AG20443 (cell line): ENCODE measurements around the gene AIF1.

Experiments used
- DNase-seq: peaks from one replicate; pipeline ENCODE4 v3.0.0; 2012; ENCODE audit warnings: low spot score, mixed read lengths

AIF1 gene

GRCh38 chr6:31620586-31621319 is 5.7 kb downstream of the AIF1 start, which contains the start of gene PRRC2A:
Gene PRRC2A (plus strand): TSS chr6:31620715. CDS start chr6:31622790, 2,075 bp downstream.
- peak; percentile 97 for DNase-seq

DNA sequence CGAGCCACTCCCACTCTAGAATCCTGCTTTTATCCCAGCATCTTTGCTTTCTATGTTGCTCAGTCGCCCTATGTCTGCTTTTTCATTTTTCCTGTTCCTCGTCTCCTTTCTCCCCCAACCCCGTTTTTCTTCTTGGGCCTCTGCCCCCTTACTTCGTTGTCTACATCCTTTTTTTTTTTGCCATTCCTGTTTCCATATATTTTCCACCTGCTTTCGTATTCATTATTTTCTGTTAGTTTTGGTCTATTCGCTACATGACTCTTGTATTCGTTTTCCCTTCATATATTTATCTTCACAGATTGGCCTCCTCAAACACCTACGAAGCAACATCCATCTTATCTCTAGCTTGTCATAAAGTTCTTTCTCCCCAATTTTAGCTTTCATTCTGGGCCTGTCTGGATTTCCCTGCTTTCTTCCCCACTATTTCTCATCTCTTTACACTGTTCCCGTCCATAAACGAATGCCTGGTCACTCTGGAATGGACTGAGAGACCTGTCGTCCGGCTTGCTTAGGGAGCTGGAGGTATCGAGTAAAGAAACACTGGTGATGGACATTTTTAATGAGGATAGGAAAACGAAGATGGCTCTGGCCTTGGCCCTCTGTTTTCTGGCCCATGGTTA is 6.4 kb downstream of the AIF1 start:
- no peak for DNase-seq

DNA sequence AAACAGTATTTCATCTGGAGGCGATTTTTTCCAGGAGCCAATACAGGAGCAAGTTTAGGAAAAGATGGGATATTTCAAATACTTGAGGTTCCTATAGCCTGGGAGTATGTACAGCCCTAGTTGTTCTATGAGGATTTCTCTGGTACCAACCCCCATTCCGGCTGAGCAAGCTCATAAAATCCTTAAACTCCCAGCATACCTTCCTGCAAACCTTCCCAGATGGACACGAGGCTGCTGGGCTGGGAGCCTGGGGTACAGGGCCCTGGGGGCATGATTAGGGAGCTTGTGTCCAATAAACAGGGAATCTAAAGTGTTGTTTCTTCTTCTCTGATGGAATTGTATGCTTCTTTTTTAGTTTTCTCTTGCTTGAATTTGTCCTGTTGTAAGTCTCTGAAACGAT is 7.0 kb downstream of the AIF1 start:
- DNase-seq, result no peak

DNA sequence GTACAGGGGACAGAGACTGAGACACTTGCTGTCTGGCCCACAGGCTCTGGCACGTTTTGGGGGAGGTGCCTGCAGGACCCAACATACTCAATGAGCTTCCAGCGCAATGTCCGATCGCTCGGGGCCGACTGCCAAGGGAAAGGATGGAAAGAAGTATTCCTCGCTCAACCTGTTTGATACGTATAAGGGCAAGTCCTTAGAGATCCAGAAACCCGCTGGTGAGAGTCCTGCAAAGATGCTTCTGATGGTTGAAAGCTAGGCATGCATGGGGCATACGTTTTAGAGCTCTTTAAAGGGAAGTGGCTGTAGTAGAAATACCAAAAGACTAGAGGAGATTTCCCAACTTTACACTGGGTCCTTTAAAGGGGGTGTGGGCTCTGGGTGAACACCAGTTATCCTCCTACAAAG is 7.7 kb downstream of the AIF1 start:
- DNase-seq, result no peak

- DNase-seq, result no peak
Observed at GRCh38 chr6:31624070-31624469, 9.0 kb downstream of the AIF1 start.

DNA sequence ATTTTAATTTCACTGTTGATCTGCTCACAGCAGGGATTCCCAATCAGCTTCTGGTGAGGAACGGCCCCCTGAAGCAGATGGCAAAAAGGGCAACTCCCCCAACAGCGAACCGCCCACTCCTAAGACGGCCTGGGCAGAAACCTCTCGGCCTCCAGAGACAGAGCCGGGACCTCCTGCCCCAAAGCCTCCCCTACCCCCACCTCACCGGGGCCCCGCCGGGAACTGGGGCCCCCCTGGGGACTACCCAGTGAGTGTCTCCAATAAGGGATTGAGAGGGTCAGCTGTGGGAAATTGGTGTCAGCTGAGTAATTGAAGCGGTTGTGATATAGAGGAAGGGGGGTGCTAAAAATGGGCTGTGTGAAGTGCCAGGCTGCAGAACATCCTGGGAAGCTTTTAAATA is 11.9 kb downstream of the AIF1 start:
- DNase-seq, result no peak

GRCh38 chr6:31627690-31628287 is 12.8 kb downstream of the AIF1 start:
- DNase-seq, result no peak

GRCh38 chr6:31629014-31629413 is 14.0 kb downstream of the AIF1 start:
- no peak for DNase-seq

- no peak for DNase-seq
Observed at GRCh38 chr6:31630177-31630934, 15.3 kb downstream of the AIF1 start.

DNA sequence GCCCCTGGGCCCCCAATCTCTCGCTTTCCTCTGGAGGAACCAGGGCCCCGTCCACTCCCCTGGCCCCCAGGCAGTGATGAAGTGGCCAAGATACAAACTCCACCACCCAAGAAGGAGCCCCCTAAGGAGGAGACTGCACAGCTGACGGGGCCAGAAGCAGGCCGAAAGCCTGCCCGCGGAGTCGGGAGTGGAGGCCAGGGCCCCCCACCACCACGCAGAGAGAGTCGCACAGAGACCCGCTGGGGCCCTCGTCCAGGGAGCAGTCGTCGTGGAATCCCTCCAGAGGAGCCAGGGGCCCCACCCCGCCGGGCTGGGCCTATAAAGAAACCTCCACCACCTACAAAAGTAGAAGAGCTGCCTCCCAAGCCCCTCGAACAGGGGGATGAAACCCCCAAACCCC is 16.2 kb downstream of the AIF1 start:
- DNase-seq, result no peak

- no peak for DNase-seq
Observed at GRCh38 chr6:31631681-31632278, 16.7 kb downstream of the AIF1 start.

DNA sequence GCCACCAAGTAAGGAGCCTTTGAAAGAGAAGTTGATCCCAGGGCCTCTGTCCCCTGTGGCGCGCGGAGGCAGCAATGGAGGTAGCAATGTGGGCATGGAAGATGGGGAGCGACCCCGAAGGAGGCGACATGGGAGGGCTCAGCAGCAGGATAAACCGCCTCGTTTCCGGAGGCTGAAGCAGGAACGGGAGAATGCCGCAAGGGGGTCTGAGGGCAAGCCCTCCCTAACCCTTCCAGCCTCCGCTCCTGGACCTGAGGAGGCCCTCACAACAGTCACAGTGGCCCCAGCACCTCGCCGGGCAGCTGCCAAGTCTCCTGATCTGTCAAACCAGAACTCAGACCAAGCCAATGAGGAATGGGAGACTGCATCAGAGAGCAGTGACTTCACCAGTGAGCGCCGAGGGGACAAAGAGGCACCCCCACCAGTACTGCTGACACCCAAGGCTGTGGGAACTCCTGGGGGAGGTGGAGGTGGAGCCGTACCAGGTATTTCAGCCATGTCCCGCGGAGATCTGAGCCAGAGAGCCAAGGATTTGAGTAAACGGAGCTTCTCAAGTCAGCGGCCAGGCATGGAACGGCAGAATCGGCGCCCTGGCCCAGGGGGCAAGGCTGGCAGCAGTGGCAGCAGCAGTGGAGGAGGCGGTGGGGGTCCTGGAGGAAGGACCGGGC is 17.4 kb downstream of the AIF1 start:
- DNase-seq, result no peak

GRCh38 chr6:31633447-31633846 is 18.4 kb downstream of the AIF1 start:
- no peak for DNase-seq

DNA sequence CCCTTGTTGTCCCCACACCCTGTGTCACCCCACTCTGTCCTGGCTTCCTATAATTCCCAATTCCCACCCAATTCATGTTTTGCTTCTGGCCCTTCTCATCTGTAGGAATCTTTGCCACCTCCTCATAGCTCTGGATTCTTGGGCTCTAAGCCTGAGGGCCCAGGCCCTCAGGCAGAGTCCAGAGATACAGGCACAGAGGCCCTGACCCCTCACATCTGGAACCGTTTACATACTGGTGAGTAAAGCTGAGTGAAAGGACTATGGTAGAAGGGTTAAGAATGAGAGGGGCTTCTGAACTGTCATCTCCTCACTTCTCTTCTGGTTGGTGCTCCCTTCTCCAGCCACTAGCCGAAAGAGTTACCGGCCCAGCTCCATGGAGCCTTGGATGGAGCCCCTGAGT is 19.1 kb downstream of the AIF1 start:
- DNase-seq, result peak; percentile 27

- no peak for DNase-seq
Observed at GRCh38 chr6:31634969-31635575, 20.0 kb downstream of the AIF1 start.

DNA sequence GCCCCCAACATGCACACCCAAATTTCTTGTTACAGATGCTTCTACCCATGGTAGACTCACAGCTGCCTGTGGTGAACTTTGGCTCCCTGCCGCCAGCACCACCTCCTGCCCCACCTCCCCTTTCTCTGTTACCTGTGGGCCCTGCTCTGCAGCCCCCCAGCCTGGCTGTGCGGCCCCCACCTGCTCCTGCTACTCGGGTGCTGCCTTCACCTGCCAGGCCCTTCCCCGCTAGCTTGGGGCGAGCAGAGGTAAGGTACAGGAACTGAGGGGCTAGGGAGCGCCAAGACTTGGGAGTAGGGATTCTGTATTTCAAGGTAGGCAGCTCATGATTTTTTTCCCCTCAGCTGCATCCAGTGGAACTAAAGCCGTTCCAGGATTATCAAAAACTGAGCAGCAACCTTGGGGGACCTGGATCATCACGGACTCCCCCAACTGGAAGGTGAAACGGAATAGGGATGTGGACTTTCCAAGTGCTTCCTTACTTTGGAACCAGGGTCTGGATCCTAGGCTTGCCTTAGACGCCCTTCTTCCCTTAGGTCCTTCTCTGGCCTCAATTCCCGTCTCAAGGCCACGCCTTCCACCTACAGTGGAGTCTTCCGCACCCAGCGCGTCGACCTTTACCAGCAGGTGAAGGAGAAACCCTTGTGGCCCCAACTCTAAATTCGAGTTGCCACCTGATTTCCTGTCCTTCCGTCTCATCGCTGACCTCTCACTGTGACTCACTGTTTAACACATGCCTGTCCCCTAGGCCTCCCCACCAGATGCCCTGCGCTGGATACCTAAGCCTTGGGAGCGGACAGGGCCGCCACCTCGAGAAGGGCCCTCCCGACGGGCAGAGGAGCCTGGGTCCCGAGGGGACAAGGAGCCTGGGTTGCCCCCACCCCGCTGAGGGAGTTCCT is 21.9 kb downstream of the AIF1 start:
- DNase-seq, result no peak

- DNase-seq, result no peak
Observed at GRCh38 chr6:31639043-31639442, 24.0 kb downstream of the AIF1 start.

DNA sequence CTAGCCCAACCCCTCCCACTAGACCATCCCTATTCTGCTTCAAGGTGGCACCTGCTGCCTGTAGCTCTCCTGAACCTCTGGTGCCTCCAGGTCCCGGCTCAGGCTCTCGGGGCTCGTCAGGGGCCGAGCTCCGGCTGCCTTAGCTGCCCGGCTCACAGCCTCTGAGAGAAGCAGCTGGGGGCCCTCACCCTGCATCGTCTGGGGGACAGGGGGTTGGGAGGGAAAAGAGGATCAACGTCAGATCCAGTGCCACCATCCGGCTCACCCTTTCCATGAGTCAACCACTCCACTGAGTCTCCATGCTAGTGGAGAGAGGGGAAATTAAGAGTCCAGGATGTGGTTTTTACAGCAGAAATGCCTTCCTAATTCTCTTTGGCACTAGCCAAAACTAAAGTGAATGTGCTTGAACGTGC is 24.4 kb downstream of the AIF1 start:
- DNase-seq, result peak; percentile 73

DNA sequence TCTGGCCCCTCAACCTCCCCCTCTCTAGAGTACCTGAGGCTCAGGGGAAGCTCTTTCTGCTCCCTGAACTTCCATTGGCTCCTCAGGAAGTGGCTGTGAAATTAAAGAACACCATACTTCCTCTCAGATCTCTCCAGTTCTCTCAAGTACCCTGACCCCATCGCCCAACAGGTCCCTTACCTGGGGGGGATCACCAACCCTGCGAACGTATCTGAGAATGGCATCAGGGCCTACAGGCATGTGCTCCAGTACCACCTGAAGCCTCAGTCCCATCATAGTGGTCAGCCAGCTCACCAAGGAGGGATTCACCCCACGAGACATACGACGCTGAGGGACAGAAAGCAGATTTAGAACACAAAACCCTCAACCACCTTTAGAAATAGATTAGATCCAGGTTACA is 25.6 kb downstream of the AIF1 start:
- DNase-seq, result no peak

GRCh38 chr6:31641370-31641769 is 26.3 kb downstream of the AIF1 start:
- DNase-seq, result no peak
